Esophagus squamous epithelium (tissue), 4 donors: ENCODE results near the gene TEX264.

ENCODE experiments used
- CTCF ChIP-seq, 6 experiments: fragments of 450-650 bp in 4 of 6; fragments of 200-600 bp in 2 of 6; sonication (generic) in 2 of 6; IDR thresholded peaks; one replicate each; pipeline ENCODE4 v1.5.1; 2016 to 2019; ENCODE audit warnings: antibody characterized with exemption in 6 of 6, mild to moderate bottlenecking in 4 of 6, moderate library complexity in 4 of 6
- POLR2A ChIP-seq, 4 donors: fragments of 450-650 bp; IDR thresholded peaks; one replicate each; pipeline ENCODE4 v1.6.1; 2017; ENCODE audit warnings: antibody characterized with exemption in 4 of 4, mild to moderate bottlenecking in 4 of 4, moderate library complexity in 3 of 4

GRCh38 chr3:51719410-51720025 is 48.5 kb downstream of the TEX264 start:
- TF ChIP-seq POLR2A (IDR thresholded peaks at IDR 0.05) (no peak), CTCF (IDR thresholded peaks at IDR 0.05) (no peak)
